ENCODE data around the gene DIP2C.
"Not testable (repeated sequence)": the region's sequence is repeated elsewhere in the genome, so short reads cannot be mapped to it uniquely, and the experiment has no call there.

DIP2C gene

DNA sequence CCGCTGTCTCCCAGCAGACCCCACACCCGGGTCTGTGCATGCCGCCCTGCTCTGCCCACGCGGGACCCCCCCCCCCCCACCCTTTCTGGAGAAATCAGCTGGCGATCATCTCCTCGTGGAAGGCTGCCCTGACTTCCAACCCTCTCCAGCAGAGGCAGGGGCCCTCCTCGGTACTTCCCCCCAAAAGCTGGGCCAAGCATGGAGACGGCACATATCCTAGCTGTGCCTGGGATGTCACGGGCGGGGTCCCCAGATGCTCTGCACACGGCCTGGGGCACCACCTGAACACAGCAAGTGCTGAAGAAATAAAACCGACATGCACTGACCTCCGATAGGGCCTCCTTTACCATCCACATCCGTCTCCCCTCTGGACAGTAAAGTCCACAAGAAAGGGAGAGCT lies 96.0 kb downstream of the DIP2C start:
- Histone ChIP-seq H3K27ac (ENCODE audit: low read depth, low read length) (no peak overlapping the region), H3K4me3 (ENCODE audit: low read depth, low read length) (no peak overlapping the region), H3K27me3 (ENCODE audit: insufficient read depth, low read length) (no peaks in the 10 kb centered on the region), H3K79me2 (ENCODE audit: control insufficient read depth, insufficient read depth, low read length, unreplicated experiment) (peaks cover 5% of the 10 kb centered on the region), H2AFZ (ENCODE audit: low read length, unreplicated experiment) (no peak overlapping the region), H3K4me1 (ENCODE audit: control insufficient read depth, insufficient read depth, low read length, unreplicated experiment) (peaks cover 6% of the 10 kb centered on the region), H3K36me3 (ENCODE audit: insufficient read depth, low read length) (no peaks in the 10 kb centered on the region)

GRCh38 chr10:593016-593415 lies 96.5 kb downstream of the DIP2C start:
- no peak overlapping the region for H3K27ac ChIP-seq (ENCODE audit: low read depth, low read length)
- no peak overlapping the region for H3K4me3 ChIP-seq (ENCODE audit: low read depth, low read length)
- peaks cover 5% of the 10 kb centered on the region for H3K79me2 ChIP-seq (ENCODE audit: control insufficient read depth, insufficient read depth, low read length, unreplicated experiment)
- no peaks in the 10 kb centered on the region for H3K27me3 ChIP-seq (ENCODE audit: insufficient read depth, low read length)
- H3K4me1 ChIP-seq (ENCODE audit: control insufficient read depth, insufficient read depth, low read length, unreplicated experiment): peaks cover 6% of the 10 kb centered on the region
- H2AFZ ChIP-seq (ENCODE audit: low read length, unreplicated experiment): no peak overlapping the region
- H3K36me3 ChIP-seq (ENCODE audit: insufficient read depth, low read length): no peaks in the 10 kb centered on the region

GRCh38 chr10:591646-592045 lies 97.8 kb downstream of the DIP2C start:
- no peaks in the 10 kb centered on the region for H3K36me3 ChIP-seq (ENCODE audit: insufficient read depth, low read length)
- peaks cover 5% of the 10 kb centered on the region for H3K4me1 ChIP-seq (ENCODE audit: control insufficient read depth, insufficient read depth, low read length, unreplicated experiment)
- H2AFZ ChIP-seq (ENCODE audit: low read length, unreplicated experiment): no peak overlapping the region
- peaks cover 7% of the 10 kb centered on the region for H3K79me2 ChIP-seq (ENCODE audit: control insufficient read depth, insufficient read depth, low read length, unreplicated experiment)
- H3K27me3 ChIP-seq (ENCODE audit: insufficient read depth, low read length): no peaks in the 10 kb centered on the region
- no peak overlapping the region for H3K27ac ChIP-seq (ENCODE audit: low read depth, low read length)
- no peak overlapping the region for H3K4me3 ChIP-seq (ENCODE audit: low read depth, low read length)

GRCh38 chr10:590721-591120 lies 98.7 kb downstream of the DIP2C start:
- H3K4me3 ChIP-seq (ENCODE audit: low read depth, low read length): no peak overlapping the region
- H3K27me3 ChIP-seq (ENCODE audit: insufficient read depth, low read length): no peaks in the 10 kb centered on the region
- H3K4me1 ChIP-seq (ENCODE audit: control insufficient read depth, insufficient read depth, low read length, unreplicated experiment): peaks cover 5% of the 10 kb centered on the region
- H3K36me3 ChIP-seq (ENCODE audit: insufficient read depth, low read length): no peaks in the 10 kb centered on the region
- H3K79me2 ChIP-seq (ENCODE audit: control insufficient read depth, insufficient read depth, low read length, unreplicated experiment): peaks cover 12% of the 10 kb centered on the region
- no peak overlapping the region for H3K27ac ChIP-seq (ENCODE audit: low read depth, low read length)
- no peak overlapping the region for H2AFZ ChIP-seq (ENCODE audit: low read length, unreplicated experiment)

DNA sequence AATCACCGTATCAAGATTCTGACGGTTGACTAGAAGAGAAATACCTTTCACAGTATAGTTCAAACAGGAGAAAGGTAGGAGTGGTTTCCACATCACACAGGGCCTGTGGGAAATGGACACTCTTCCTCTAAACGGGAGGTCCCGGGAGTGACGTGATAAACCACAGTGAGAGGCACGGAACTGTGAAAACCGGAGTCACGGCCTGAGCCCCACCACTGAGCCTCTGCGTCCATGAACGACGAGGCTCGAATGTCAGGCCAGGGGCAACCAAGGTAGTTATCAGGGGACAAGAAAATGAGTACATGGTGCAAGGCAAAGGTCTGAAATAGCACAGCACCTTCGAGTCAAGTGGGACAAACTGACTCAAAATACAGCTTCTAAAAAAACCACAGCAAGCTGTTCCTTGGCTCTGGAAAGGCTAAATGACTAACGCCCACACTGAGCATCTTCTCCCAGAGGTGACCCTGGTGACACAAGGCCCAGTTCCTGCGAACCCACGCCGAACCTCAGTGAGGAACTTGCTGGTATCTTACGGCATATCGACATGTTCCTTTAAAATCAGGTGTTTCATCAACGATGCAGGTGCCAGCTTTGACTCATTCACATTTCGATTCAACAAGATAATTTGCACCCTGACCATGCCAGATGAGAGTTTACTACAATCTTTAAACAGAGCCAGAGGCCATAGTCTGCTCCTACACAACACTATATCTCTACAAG lies 99.3 kb downstream of the DIP2C start:
- H3K27me3 ChIP-seq (ENCODE audit: insufficient read depth, low read length): no peaks in the 10 kb centered on the region
- no peaks in the 10 kb centered on the region for H3K36me3 ChIP-seq (ENCODE audit: insufficient read depth, low read length)
- no peak overlapping the region for H3K4me3 ChIP-seq (ENCODE audit: low read depth, low read length)
- H3K4me1 ChIP-seq (ENCODE audit: control insufficient read depth, insufficient read depth, low read length, unreplicated experiment): peaks cover 5% of the 10 kb centered on the region
- peaks cover 17% of the 10 kb centered on the region for H3K79me2 ChIP-seq (ENCODE audit: control insufficient read depth, insufficient read depth, low read length, unreplicated experiment)
- no peak overlapping the region for H3K27ac ChIP-seq (ENCODE audit: low read depth, low read length)
- H2AFZ ChIP-seq (ENCODE audit: low read length, unreplicated experiment): no peak overlapping the region

DNA sequence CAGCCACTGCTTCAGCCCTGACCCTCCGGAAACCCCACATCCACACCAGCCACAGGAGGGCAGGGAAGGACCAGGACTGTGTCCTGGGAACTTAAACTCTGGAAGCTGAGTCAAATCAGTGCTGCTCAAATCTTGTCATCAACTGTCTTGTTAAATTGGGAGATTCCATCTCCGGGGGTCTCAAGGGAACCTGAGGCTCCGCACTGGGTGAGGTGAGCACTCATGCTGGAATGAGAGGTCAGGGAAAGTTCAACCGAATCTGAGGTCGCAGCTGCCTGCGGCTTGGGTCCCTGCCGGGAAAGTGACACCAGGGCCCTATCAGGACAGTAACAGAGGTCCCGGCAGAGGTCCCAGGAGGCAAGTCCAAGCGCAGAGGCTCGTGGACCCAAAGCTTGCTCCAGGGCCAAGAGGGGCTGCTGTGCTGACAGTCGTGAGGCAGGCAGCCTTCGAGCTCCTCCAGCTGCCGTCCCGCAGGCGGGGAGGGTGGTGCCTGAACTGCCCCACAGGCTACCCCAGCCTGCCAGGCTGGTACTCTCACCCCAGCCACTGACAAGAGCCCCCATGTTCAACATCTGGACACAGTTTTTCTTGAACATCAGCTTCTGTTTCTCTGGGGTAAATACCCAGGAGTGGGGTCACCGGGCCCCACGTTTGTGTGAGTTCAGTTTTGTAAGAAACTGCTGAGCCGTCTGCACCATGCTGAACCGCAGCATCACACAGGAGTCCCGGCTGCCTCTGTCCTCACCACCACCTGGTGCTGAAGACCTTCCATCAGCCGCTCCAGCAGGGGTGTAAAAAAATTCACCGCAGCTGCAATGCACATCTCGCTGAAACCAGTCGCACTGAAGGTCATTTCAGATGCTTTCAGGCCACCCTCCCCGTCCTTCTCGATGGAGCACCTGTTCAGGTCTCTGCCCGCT lies 101.0 kb downstream of the DIP2C start:
- H3K27me3 ChIP-seq (ENCODE audit: insufficient read depth, low read length): no peaks in the 10 kb centered on the region
- peaks cover 5% of the 10 kb centered on the region for H3K4me1 ChIP-seq (ENCODE audit: control insufficient read depth, insufficient read depth, low read length, unreplicated experiment)
- no peaks in the 10 kb centered on the region for H3K36me3 ChIP-seq (ENCODE audit: insufficient read depth, low read length)
- H3K4me3 ChIP-seq (ENCODE audit: low read depth, low read length): no peak overlapping the region
- H3K79me2 ChIP-seq (ENCODE audit: control insufficient read depth, insufficient read depth, low read length, unreplicated experiment): peaks cover 21% of the 10 kb centered on the region
- H3K27ac ChIP-seq (ENCODE audit: low read depth, low read length): no peak overlapping the region
- no peak overlapping the region for H2AFZ ChIP-seq (ENCODE audit: low read length, unreplicated experiment)

DNA sequence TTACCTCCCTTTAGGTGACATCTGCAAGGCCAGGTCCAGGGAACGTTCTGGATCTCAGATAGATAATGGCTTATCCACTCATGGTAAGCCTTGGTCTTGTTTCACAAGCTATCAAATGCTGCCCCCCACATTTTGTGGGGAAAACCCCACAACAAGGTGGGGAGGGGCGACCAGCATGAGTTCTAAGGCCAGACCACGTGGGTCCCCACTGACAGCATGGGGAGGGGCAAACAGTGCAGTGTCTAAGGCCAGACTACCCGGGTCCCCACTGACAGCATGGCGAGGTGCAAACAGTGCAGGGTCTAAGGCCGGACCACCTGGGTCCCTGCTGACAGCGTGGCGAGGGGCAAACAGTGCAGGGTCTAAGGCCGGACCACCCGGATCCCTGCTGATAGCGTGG lies 102.8 kb downstream of the DIP2C start:
- Histone ChIP-seq H3K27me3 (ENCODE audit: insufficient read depth, low read length) (no peaks in the 10 kb centered on the region), H2AFZ (ENCODE audit: low read length, unreplicated experiment) (no peak overlapping the region), H3K27ac (ENCODE audit: low read depth, low read length) (no peak overlapping the region), H3K4me1 (ENCODE audit: control insufficient read depth, insufficient read depth, low read length, unreplicated experiment) (peaks cover 6% of the 10 kb centered on the region), H3K4me3 (ENCODE audit: low read depth, low read length) (no peak overlapping the region), H3K36me3 (ENCODE audit: insufficient read depth, low read length) (no peaks in the 10 kb centered on the region), H3K79me2 (ENCODE audit: control insufficient read depth, insufficient read depth, low read length, unreplicated experiment) (peaks cover 21% of the 10 kb centered on the region)

- H3K79me2 ChIP-seq (ENCODE audit: control insufficient read depth, insufficient read depth, low read length, unreplicated experiment): peaks cover 21% of the 10 kb centered on the region
- no peak overlapping the region for H3K4me3 ChIP-seq (ENCODE audit: low read depth, low read length)
- H3K27me3 ChIP-seq (ENCODE audit: insufficient read depth, low read length): no peaks in the 10 kb centered on the region
- H3K4me1 ChIP-seq (ENCODE audit: control insufficient read depth, insufficient read depth, low read length, unreplicated experiment): peaks cover 11% of the 10 kb centered on the region
- H2AFZ ChIP-seq (ENCODE audit: low read length, unreplicated experiment): no peak overlapping the region
- no peak overlapping the region for H3K27ac ChIP-seq (ENCODE audit: low read depth, low read length)
- H3K36me3 ChIP-seq (ENCODE audit: insufficient read depth, low read length): no peaks in the 10 kb centered on the region
Observed at GRCh38 chr10:586151-586550, 103.3 kb downstream of the DIP2C start.

- H3K4me3 ChIP-seq (ENCODE audit: low read depth, low read length): no peak overlapping the region
- H2AFZ ChIP-seq (ENCODE audit: low read length, unreplicated experiment): no peak overlapping the region
- H3K27me3 ChIP-seq (ENCODE audit: insufficient read depth, low read length): no peaks in the 10 kb centered on the region
- peaks cover 22% of the 10 kb centered on the region for H3K79me2 ChIP-seq (ENCODE audit: control insufficient read depth, insufficient read depth, low read length, unreplicated experiment)
- peaks cover 18% of the 10 kb centered on the region for H3K4me1 ChIP-seq (ENCODE audit: control insufficient read depth, insufficient read depth, low read length, unreplicated experiment)
- H3K27ac ChIP-seq (ENCODE audit: low read depth, low read length): no peak overlapping the region
- H3K36me3 ChIP-seq (ENCODE audit: insufficient read depth, low read length): no peaks in the 10 kb centered on the region
Observed at GRCh38 chr10:585502-585901, 104.0 kb downstream of the DIP2C start.

- not testable (repeated sequence) for H3K27ac ChIP-seq (ENCODE audit: low read depth, low read length)
Observed at GRCh38 chr10:584497-585290, 104.8 kb downstream of the DIP2C start.

More at GRCh38 chr10:584497-585290, 104.8 kb downstream of the DIP2C start:
- not testable (repeated sequence) for H3K36me3 ChIP-seq (ENCODE audit: insufficient read depth, low read length); H2AFZ ChIP-seq (ENCODE audit: low read length, unreplicated experiment); H3K27me3 ChIP-seq (ENCODE audit: insufficient read depth, low read length); H3K4me3 ChIP-seq (ENCODE audit: low read depth, low read length)
- peaks cover 26% of the 10 kb centered on the region for H3K79me2 ChIP-seq (ENCODE audit: control insufficient read depth, insufficient read depth, low read length, unreplicated experiment)
- peaks cover 22% of the 10 kb centered on the region for H3K4me1 ChIP-seq (ENCODE audit: control insufficient read depth, insufficient read depth, low read length, unreplicated experiment)

Measured in ACC112 (cell line).